ENCODE measurements around the gene ABCB4. TPM values are rescaled to one million over a fixed set of nuclear protein-coding genes. Genes with fewer than 3 reads are reported as not detected.
A peak's percentile ranks its signal among the peaks of the same experiment; 100 is the strongest.

The ABCB4 gene
- total RNA-seq, 6 donors from 2014 or later: 0.06 to 0.47 (median 0.15) TPM; not detected in 3

- 89 to 90% methylated on average over 3 of the region's 3 CpGs for WGBS, 2 donors
- ATAC-seq (ENCODE audit: low FRiP score in 2 of 2): no peak
- Histone ChIP-seq H3K4me3 (no peak overlapping the region), H3K4me1 (no peaks in the 10 kb centered on the region), H3K9me3 (no peaks in the 10 kb centered on the region), H3K36me3 (no peaks in the 10 kb centered on the region), H3K27me3 (no peaks in the 10 kb centered on the region), H3K27ac (no peak overlapping the region)
- TF ChIP-seq POLR2A (IDR thresholded peaks at IDR 0.05): no peak
- TF ChIP-seq, protein P1, sequence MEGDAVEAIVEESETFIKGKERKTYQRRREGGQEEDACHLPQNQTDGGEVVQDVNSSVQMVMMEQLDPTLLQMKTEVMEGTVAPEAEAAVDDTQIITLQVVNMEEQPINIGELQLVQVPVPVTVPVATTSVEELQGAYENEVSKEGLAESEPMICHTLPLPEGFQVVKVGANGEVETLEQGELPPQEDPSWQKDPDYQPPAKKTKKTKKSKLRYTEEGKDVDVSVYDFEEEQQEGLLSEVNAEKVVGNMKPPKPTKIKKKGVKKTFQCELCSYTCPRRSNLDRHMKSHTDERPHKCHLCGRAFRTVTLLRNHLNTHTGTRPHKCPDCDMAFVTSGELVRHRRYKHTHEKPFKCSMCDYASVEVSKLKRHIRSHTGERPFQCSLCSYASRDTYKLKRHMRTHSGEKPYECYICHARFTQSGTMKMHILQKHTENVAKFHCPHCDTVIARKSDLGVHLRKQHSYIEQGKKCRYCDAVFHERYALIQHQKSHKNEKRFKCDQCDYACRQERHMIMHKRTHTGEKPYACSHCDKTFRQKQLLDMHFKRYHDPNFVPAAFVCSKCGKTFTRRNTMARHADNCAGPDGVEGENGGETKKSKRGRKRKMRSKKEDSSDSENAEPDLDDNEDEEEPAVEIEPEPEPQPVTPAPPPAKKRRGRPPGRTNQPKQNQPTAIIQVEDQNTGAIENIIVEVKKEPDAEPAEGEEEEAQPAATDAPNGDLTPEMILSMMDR (IDR thresholded peaks at IDR 0.05): no peak
- TF ChIP-seq EP300 (IDR thresholded peaks at IDR 0.05): no peak
- TF ChIP-seq POLR2AphosphoS5 (IDR thresholded peaks at IDR 0.05): no peak
- no peak for DNase-seq
Observed at GRCh38 chr7:87426160-87426559, 49.3 kb downstream of the ABCB4 start.

- H3K9me3 ChIP-seq: no peaks in the 10 kb centered on the region
- H3K27me3 ChIP-seq: no peaks in the 10 kb centered on the region
- H3K4me1 ChIP-seq: no peaks in the 10 kb centered on the region
- TF ChIP-seq POLR2AphosphoS5 (IDR thresholded peaks at IDR 0.05) (no peak), EP300 (IDR thresholded peaks at IDR 0.05) (no peak), POLR2A (IDR thresholded peaks at IDR 0.05) (no peak)
- TF ChIP-seq, protein P1 (IDR thresholded peaks at IDR 0.05): no peak
- no peaks in the 10 kb centered on the region for H3K36me3 ChIP-seq
- H3K4me3 ChIP-seq: no peak overlapping the region
- no peak for ATAC-seq (ENCODE audit: low FRiP score in 2 of 2)
- H3K27ac ChIP-seq: no peak overlapping the region
- no peak for DNase-seq
- WGBS, 2 donors: 90 to 92% methylated on average over 5 of the region's 5 CpGs
Observed at GRCh38 chr7:87424075-87424474, 51.4 kb downstream of the ABCB4 start.

DNA sequence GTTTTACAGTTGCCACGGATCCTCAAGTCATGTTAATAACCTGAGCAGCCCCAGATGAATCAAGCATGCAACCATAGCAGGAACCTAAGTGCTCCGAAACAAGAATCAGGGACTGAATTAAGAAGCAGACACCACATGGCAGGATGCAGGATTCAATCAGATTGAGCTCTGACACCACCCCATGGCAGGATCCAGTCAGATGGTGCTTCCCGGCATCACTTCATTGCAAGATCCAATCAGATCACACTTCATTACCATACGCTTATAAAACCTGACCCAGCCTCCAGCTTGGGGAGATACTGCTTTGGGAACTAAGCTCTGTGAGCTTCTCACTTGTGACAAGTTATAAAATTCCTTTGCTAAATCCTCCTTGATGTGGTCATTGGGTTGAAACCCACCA, 55.3 kb downstream of the ABCB4 start:
- DNase-seq: no peak
- no peaks in the 10 kb centered on the region for H3K9me3 ChIP-seq
- H3K4me1 ChIP-seq: no peaks in the 10 kb centered on the region
- no peak for ATAC-seq (ENCODE audit: low FRiP score in 2 of 2)
- no peaks in the 10 kb centered on the region for H3K36me3 ChIP-seq
- H3K27me3 ChIP-seq: no peaks in the 10 kb centered on the region
- no peak overlapping the region for H3K27ac ChIP-seq
- TF ChIP-seq, protein P1 (IDR thresholded peaks at IDR 0.05): no peak
- TF ChIP-seq POLR2AphosphoS5 (IDR thresholded peaks at IDR 0.05) (no peak), EP300 (IDR thresholded peaks at IDR 0.05) (no peak), POLR2A (IDR thresholded peaks at IDR 0.05) (no peak)
- 77 to 91% methylated on average over 4 of the region's 4 CpGs for WGBS, 2 donors
- H3K4me3 ChIP-seq: no peak overlapping the region

- Histone ChIP-seq H3K9me3 (no peaks in the 10 kb centered on the region), H3K4me3 (no peak overlapping the region), H3K4me1 (no peaks in the 10 kb centered on the region), H3K36me3 (no peaks in the 10 kb centered on the region), H3K27ac (no peak overlapping the region), H3K27me3 (no peaks in the 10 kb centered on the region)
- 54 to 60% methylated on average over 5 of the region's 5 CpGs for WGBS, 2 donors
- TF ChIP-seq, protein P1 (IDR thresholded peaks at IDR 0.05): peak; percentile 43 to 82 (median 68)
- no peak for TF ChIP-seq POLR2A (IDR thresholded peaks at IDR 0.05)
- DNase-seq: peak in 1 of 2 donors; percentile 43
- ATAC-seq (ENCODE audit: low FRiP score in 2 of 2): peak in 1 of 2 donors; percentile 72
Observed at GRCh38 chr7:87416682-87417587, 58.5 kb downstream of the ABCB4 start.

DNA sequence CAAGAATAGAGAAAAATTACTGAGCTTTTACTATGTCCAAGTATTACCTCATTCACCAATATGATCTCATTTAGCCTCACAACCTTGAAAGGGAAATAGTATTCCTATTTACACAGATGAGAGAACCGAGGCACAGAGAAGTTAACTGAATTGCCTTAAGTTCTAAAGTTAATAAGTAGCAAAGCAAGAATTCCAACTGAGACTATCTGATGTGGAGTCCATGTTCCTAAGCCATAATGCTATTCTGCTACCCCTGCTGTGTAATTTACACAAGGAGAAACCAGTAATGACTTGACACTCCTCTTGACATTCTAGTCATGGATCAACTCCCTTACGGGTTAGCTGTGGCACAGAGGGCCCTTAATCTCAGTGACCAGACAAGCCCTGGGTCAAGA, 60.7 kb downstream of the ABCB4 start:
- H3K27me3 ChIP-seq: no peaks in the 10 kb centered on the region
- H3K36me3 ChIP-seq: no peaks in the 10 kb centered on the region
- H3K4me1 ChIP-seq: no peaks in the 10 kb centered on the region
- no peak overlapping the region for H3K27ac ChIP-seq
- no peak overlapping the region for H3K4me3 ChIP-seq
- no peak for DNase-seq
- WGBS, 2 donors: 70 to 72% methylated on average over 2 of the region's 2 CpGs
- peak in 1 of 2 donors; percentile 44 for ATAC-seq (ENCODE audit: low FRiP score in 2 of 2)
- TF ChIP-seq, protein P1 (IDR thresholded peaks at IDR 0.05): no peak
- TF ChIP-seq EP300 (IDR thresholded peaks at IDR 0.05): no peak
- no peak for TF ChIP-seq POLR2A (IDR thresholded peaks at IDR 0.05)
- TF ChIP-seq POLR2AphosphoS5 (IDR thresholded peaks at IDR 0.05): no peak
- H3K9me3 ChIP-seq: no peaks in the 10 kb centered on the region

Measured in upper lobe of left lung (tissue), 6 donors.